Activated T-helper 1 cell treated with anti-CD3 and anti-CD28 coated beads, Interleukin-12 subunit alpha, Interleukin-12 subunit beta, Interleukin-2, Interleukin-4 antibody, amounts not matched to agents 30 ng/mL and 10 ng/mL and 1 ng/mL, durations not matched to agents 14 hours and 24 hours and 36 hours (primary cell): ENCODE data around the gene EID2B. TPM values are rescaled to one million over a fixed set of nuclear protein-coding genes. Genes with fewer than 3 reads are reported as not detected.
A peak's percentile ranks its signal among the peaks of the same experiment; 100 is the strongest.

Experiments used
- DNase-seq: peaks from one replicate; pipeline ENCODE4 v3.0.0; 2021; ENCODE audit warnings: low spot score
- H3K27ac Mint-ChIP-seq: one replicate; pipeline ENCODE4 v1.8.0; 2021; ENCODE audit warnings: mild to moderate bottlenecking, mixed read lengths
- H3K27me3 Mint-ChIP-seq: one replicate; pipeline ENCODE4 v1.8.0; 2022; ENCODE audit warnings: mild to moderate bottlenecking, moderate library complexity, mixed read lengths; ENCODE audit not compliant: insufficient read depth
- H3K36me3 Mint-ChIP-seq: one replicate; pipeline ENCODE4 v1.8.0; 2021; ENCODE audit warnings: low read depth, mixed read lengths
- H3K4me1 Mint-ChIP-seq: one replicate; pipeline ENCODE4 v1.8.0; 2021; ENCODE audit warnings: low read depth, mixed read lengths
- H3K4me3 Mint-ChIP-seq: one replicate; pipeline ENCODE4 v1.8.0; 2021; ENCODE audit warnings: mild to moderate bottlenecking, moderate library complexity, mixed read lengths
- H3K9me3 Mint-ChIP-seq: one replicate; pipeline ENCODE4 v1.8.0; 2021; ENCODE audit warnings: mixed read lengths
- intact Hi-C: fragments of 100-400 bp; cut with micrococcal nuclease; formaldehyde crosslinking; loops from one replicate; pipeline ENCODE4 v1.15.1; 2024
- total RNA-seq: library from RNA; stranded (reverse); gene quantifications from 2 replicates; pipeline ENCODE4 v1.2.3, GENCODE V29; 2022

EID2B gene
- total RNA-seq, 1 donor from 2014 or later = 3.2 TPM

DNA sequence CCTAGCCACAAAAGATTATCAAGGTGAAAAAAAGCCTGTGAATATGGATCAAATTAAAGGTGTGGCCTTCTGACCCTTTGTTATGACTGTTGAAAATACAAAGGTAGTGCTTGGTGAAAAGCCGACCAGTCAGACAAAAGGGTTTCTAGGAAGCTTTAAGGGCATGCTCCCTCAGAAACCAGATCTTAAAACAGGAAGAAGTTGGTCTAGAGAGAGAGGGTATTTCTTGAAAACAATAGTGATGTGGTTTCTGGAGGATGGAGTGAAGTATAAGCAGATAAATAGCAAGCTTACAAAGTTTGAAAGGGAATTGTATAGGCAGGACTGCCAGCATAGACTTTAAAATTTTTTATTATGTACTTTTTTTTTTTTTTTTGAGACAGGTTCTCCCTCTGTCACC is 12.3 kb upstream of the EID2B start:
- peak overlapping the region; percentile 40 for H3K27ac Mint-ChIP-seq
- H3K4me3 Mint-ChIP-seq = no peak overlapping the region
- peaks cover 2% of the 10 kb centered on the region for H3K27me3 Mint-ChIP-seq
- H3K36me3 Mint-ChIP-seq = no peaks in the 10 kb centered on the region
- H3K4me1 Mint-ChIP-seq = peaks cover 24% of the 10 kb centered on the region
- intact Hi-C loops = no loop called here
- no peaks in the 10 kb centered on the region for H3K9me3 Mint-ChIP-seq
- no peak for DNase-seq

DNA sequence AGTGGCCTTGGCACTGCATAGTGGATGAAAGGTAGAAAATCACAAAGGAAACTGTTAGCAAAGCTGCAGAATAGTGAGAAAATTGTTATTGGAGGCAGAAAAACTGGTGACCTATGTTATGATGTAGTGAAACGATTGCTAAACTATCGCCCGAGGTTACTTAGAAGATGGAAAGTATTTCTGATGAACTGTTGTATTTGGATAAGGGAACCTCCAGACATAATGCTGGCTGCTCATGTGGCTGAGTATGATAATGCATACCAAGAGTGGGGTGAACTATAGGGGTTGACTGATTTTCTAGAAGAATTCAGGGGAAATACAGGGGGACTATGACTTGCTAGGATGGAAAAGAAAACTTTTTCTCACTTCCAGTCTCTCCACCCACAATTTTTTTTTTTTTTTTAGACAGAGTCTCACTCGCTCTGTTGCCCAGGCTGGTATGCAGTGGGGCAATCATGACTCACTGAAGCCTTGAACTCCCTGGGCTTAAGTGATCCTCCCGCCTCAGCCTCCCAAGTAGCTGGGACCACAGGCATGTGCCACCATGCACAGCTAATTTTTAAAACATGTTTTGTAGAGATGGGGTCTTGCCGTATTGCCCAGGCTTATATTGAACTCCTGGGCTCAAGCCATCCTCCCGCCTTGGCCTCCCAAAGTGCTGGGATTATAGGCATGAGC is 11.7 kb upstream of the EID2B start:
- no peaks in the 10 kb centered on the region for H3K36me3 Mint-ChIP-seq
- no peak overlapping the region for H3K4me3 Mint-ChIP-seq
- H3K4me1 Mint-ChIP-seq = peaks cover 25% of the 10 kb centered on the region
- H3K27ac Mint-ChIP-seq = peak overlapping the region; percentile 40
- intact Hi-C loops = no loop called here
- no peak for DNase-seq
- peaks cover 2% of the 10 kb centered on the region for H3K27me3 Mint-ChIP-seq
- no peaks in the 10 kb centered on the region for H3K9me3 Mint-ChIP-seq

DNA sequence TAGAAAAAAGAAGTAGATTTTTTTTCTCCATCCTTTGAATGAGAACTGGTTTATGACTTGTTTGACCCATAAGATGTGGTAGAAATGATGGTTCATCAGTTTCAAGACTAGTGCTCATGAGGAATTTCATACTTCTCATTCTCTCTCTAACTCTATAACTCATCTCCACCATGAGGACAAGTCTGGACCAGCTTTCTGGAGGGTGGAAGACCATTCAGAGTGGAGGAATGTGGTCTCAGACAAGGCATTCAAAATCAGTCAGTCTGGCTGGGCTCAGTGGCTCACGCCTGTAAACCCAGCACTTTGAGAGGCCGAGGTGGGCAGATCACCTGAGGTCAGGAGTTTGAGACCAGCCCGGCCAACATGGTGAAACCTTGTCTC is 10.8 kb upstream of the EID2B start:
- H3K36me3 Mint-ChIP-seq = peaks cover 3% of the 10 kb centered on the region
- peaks cover 2% of the 10 kb centered on the region for H3K27me3 Mint-ChIP-seq
- H3K27ac Mint-ChIP-seq = no peak overlapping the region
- no peak for DNase-seq
- peaks cover 34% of the 10 kb centered on the region for H3K4me1 Mint-ChIP-seq
- intact Hi-C loops = no loop called here
- H3K9me3 Mint-ChIP-seq = no peaks in the 10 kb centered on the region
- H3K4me3 Mint-ChIP-seq = no peak overlapping the region

DNA sequence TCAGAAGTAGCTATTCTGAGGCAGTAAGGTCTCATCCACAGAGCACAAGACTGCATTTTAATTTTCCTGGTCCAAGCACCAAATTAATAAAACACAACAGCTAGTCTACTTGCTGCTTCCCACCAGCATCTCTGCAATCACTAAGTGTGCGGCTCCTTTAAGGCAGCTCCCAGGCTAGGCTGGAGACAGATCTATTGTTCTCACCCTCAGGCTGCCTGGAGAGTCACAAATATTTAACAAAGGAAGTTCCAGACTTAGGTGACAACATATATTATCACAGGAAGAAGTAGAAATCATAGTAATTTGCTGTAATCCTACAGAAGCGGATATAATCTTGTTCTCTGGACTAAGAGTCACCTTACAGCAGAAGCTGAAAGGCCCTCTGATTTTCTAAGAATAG is 9.6 kb upstream of the EID2B start:
- Mint-ChIP-seq H3K27ac (no peak overlapping the region), H3K4me1 (peaks cover 40% of the 10 kb centered on the region), H3K27me3 (peaks cover 2% of the 10 kb centered on the region), H3K4me3 (no peak overlapping the region), H3K36me3 (peaks cover 7% of the 10 kb centered on the region), H3K9me3 (no peaks in the 10 kb centered on the region)
- intact Hi-C loops = no loop called here
- no peak for DNase-seq

GRCh38 chr19:39540333-39540673 is 7.7 kb upstream of the EID2B start:
- no peak for DNase-seq
- Mint-ChIP-seq H3K36me3 (peaks cover 7% of the 10 kb centered on the region), H3K4me1 (peaks cover 40% of the 10 kb centered on the region), H3K27ac (peak overlapping the region; percentile 91), H3K9me3 (no peaks in the 10 kb centered on the region), H3K27me3 (peaks cover 2% of the 10 kb centered on the region), H3K4me3 (peak overlapping the region; percentile 95)
- intact Hi-C loops = loop anchor here (1.0 kb wide), 5 partner anchors 8 to 431 kb away; partner anchors contain the start of genes EID2B, PLEKHG2, PSMC4 and SUPT5H

DNA sequence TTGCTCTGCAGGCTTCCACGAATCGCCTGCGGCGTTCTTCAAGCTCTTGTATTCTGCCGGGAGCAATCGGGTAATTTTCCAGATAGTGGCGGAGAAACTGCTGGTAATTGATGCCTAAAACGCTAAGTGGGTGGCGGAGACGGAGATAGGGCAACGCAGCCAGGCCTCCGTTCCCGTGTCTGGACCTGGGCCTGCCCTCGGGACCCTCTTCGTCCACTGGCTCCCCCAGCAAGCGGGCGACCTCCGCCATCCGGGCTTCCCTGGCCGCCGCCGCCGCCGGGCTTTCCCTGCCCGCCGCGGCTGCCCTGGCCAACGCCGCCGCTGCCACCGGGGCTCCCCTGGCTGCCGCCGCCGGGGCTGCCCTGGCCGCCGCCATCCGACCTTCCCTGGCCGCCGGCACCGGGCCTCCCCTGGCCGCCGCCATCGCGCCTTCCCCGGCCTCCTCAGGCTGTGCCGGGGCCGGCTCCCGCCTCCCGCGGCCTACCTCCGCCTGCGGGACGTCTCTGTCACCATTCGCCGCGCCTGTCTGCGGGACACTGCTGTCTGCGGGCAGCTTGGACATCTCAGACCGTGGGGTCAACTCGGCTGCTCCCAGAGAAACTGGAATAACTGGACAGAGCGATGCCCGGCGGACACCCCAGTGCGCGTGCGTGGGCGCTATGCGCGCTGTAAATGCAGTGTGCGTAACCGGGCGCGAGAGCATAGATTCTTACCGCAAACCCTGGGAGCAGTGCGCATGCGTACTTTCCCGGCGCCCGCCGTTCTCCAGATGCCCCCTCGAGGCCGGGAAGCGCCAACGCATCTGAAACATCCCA is 7.1 kb upstream of the EID2B start, which contains the start of gene EID2:
Gene EID2, minus strand, starts transcription at position 644 of the 815 bp plus-strand sequence. Its CDS starts 82 bp downstream, at position 562.
- H3K27me3 Mint-ChIP-seq = peaks cover 2% of the 10 kb centered on the region
- peaks cover 7% of the 10 kb centered on the region for H3K36me3 Mint-ChIP-seq
- no peaks in the 10 kb centered on the region for H3K9me3 Mint-ChIP-seq
- intact Hi-C loops = loop anchor here (1.0 kb wide), 5 partner anchors 7 to 432 kb away; partner anchors contain the start of genes EID2B, PLEKHG2, PSMC4 and SUPT5H
- H3K4me3 Mint-ChIP-seq = peak within 1 kb of the TSS; percentile 95
- peak; percentile 92 for DNase-seq
- peak within 1 kb of the TSS; percentile 91 for H3K27ac Mint-ChIP-seq
- H3K4me1 Mint-ChIP-seq = peaks cover 36% of the 10 kb centered on the region

GRCh38 chr19:39539165-39539517 is 6.5 kb upstream of the EID2B start:
- Mint-ChIP-seq H3K4me3 (peak overlapping the region; percentile 90), H3K4me1 (peaks cover 30% of the 10 kb centered on the region), H3K27ac (peak overlapping the region; percentile 59), H3K27me3 (peaks cover 4% of the 10 kb centered on the region), H3K36me3 (peaks cover 7% of the 10 kb centered on the region), H3K9me3 (no peaks in the 10 kb centered on the region)
- no peak for DNase-seq
- intact Hi-C loops = no loop called here

GRCh38 chr19:39533791-39534190 is 1.1 kb upstream of the EID2B start:
- peaks cover 20% of the 10 kb centered on the region for H3K4me1 Mint-ChIP-seq
- peaks cover 2% of the 10 kb centered on the region for H3K27me3 Mint-ChIP-seq
- H3K9me3 Mint-ChIP-seq = no peaks in the 10 kb centered on the region
- peaks cover 4% of the 10 kb centered on the region for H3K36me3 Mint-ChIP-seq
- intact Hi-C loops = loop anchor here (2.0 to 5.0 kb wide), 2 partner anchors 193 to 411 kb away; no protein-coding TSS in a partner anchor
- H3K4me3 Mint-ChIP-seq = no peak overlapping the region
- H3K27ac Mint-ChIP-seq = no peak overlapping the region
- DNase-seq = no peak

DNA sequence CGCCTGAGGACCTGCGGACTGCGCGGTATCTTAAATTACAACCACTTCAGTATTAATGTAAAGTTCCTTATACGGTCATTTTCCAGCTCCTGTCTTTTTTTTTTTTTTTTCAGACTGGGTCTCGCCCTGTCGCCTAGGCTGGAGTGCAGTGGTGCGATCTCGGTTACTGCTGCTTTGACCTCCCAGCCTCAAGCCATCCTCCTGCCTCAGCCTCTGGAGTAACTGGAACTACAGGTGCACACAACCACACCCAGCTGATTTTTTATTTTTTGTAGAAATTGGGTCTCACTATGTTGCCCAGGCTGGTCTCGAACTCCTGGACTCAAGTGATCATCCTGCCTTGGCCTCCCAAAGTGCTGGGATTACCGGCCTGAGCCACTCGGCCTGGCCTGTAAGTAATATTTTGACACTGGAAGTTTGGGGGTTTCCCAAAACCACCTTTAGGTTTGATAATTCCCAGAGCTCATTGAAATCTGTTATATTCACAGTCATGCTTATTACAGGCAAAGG is 406 bp upstream of the EID2B start:
- peaks cover 16% of the 10 kb centered on the region for H3K4me1 Mint-ChIP-seq
- intact Hi-C loops = loop anchor here (2.0 to 5.0 kb wide), 2 partner anchors 192 to 411 kb away; no protein-coding TSS in a partner anchor
- peaks cover 5% of the 10 kb centered on the region for H3K36me3 Mint-ChIP-seq
- peaks cover 2% of the 10 kb centered on the region for H3K27me3 Mint-ChIP-seq
- peak overlapping the region; percentile 42 for H3K4me3 Mint-ChIP-seq
- no peaks in the 10 kb centered on the region for H3K9me3 Mint-ChIP-seq
- H3K27ac Mint-ChIP-seq = no peak overlapping the region
- no peak for DNase-seq

GRCh38 chr19:39531834-39532232 is 819 bp downstream of the EID2B start:
- H3K4me3 Mint-ChIP-seq = peak overlapping the region; percentile 92
- H3K27me3 Mint-ChIP-seq = peaks cover 2% of the 10 kb centered on the region
- peak overlapping the region; percentile 58 for H3K27ac Mint-ChIP-seq
- H3K36me3 Mint-ChIP-seq = peaks cover 5% of the 10 kb centered on the region
- no peaks in the 10 kb centered on the region for H3K9me3 Mint-ChIP-seq
- peaks cover 14% of the 10 kb centered on the region for H3K4me1 Mint-ChIP-seq
- no peak for DNase-seq
- intact Hi-C loops = loop anchor here (1.0 to 5.0 kb wide), 9 partner anchors 8 to 410 kb away; partner anchors contain the start of genes EID2, SUPT5H and TIMM50

- peaks cover 5% of the 10 kb centered on the region for H3K36me3 Mint-ChIP-seq
- no peaks in the 10 kb centered on the region for H3K9me3 Mint-ChIP-seq
- intact Hi-C loops = no loop called here
- DNase-seq = no peak
- H3K4me1 Mint-ChIP-seq = peaks cover 4% of the 10 kb centered on the region
- H3K27me3 Mint-ChIP-seq = no peaks in the 10 kb centered on the region
- H3K27ac Mint-ChIP-seq = no peak overlapping the region
- H3K4me3 Mint-ChIP-seq = no peak overlapping the region
Measured at GRCh38 chr19:39525205-39525604, 7.4 kb downstream of the EID2B start.

GRCh38 chr19:39524495-39524894 is 8.2 kb downstream of the EID2B start:
- intact Hi-C loops = no loop called here
- Mint-ChIP-seq H3K36me3 (peaks cover 5% of the 10 kb centered on the region), H3K4me1 (peaks cover 4% of the 10 kb centered on the region), H3K27ac (no peak overlapping the region), H3K27me3 (no peaks in the 10 kb centered on the region), H3K4me3 (no peak overlapping the region), H3K9me3 (no peaks in the 10 kb centered on the region)
- no peak for DNase-seq
